HG03045 (cell line): ENCODE data around the gene H19.

Experiments used
- ATAC-seq: cut with Tn5 transposase; IDR thresholded peaks from one replicate; pipeline ENCODE4 v1.9.1; 2021; ENCODE audit warnings: mild to moderate bottlenecking, moderate library complexity; ENCODE audit not compliant: unreplicated experiment

H19 gene

DNA sequence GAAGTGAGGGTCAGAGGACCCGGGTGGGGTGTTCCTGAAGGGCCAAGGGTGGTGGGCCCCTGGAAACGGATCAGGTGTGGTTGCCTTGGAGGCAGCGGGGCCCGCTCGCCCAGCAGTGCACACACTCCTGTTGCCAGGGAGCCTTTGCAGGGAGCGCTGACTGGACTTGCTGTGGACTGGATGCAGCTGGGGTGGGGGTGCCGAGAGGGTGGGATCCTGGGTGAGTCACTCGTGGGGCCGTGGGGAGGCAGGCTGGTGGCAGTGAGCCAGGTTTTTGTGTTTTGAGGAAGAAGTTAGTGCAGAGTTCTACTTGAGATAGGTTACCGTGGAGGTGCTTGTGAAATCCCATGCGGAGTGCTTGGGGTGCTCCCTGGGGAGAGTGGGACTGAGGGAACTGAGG, 49.3 kb downstream of the H19 start:
- ATAC-seq, result no peak

DNA sequence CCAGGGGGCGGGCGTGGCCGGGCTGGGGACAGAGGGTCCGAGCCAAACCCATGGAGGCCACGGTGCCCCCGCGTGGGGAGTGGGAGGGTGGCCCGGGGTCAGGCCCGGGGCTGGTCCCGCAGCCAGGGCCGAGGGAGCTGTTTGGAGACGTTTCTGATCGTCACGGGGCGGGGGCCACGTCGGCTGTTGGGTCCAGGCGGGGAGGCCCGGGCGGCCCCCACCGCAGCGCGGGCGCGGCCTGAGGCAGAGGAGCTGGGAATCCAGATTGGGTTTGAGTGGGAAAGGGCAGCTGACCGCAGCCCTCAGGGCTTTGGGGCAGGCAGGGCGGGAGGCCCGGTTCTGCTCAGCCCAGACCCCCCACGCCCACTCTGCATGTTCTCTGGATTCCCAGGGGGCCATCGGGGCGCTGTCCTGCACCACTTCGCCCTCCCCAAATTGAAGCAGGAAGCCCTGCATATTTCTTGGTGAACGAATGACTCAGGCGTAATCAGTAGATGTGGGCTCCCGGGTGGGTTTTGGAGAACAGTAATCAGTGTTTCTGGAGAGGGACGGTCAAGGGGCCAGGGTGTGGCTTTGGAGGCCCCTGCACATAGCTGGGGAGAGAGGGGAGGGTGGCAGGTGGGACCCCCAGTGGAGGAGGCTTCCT, 49.9 kb downstream of the H19 start:
- ATAC-seq, result no peak

DNA sequence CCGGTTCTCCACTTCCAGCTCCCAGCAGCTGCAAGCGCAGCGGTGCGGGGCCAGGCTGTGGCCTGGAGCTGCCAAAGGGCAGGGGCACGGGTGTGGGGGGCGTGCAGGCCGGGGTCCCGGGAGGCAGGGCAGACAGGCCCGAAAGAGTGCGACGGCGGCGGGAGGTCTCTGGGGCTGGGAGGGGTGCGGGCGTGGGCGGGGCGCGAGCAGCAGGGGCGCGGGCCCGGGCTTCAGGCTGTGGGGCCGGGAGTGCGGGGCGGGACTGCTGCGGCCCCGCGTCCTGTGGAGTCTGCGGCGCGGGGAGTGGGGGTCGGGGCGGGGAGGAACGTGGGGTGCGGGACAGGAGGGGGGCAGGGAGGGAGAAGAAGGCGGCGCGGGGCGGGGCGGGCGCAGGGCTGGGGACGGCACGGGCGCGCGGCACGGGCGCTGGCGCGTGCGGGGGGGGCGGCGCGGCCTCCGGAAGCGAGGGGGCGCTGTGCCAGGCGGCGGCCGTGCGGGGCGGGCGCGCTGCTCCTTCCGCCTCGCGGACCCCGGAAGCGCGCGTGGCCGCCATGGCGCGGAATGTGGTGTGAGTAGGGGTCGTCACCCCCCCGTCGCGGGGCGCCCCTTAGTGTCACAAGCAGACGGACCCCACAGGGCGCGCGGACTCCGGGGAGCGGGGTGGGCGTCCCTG, 50.7 kb downstream of the H19 start, which contains the start of gene MRPL23:
TSS of gene MRPL23 (plus strand) at position 521 of the 673 bp plus-strand sequence. CDS start at position 552, 31 bp downstream.
- no peak for ATAC-seq
